Measurements from ENCODE around the gene HK2. TPM values are rescaled to one million over a fixed set of nuclear protein-coding genes. Genes with fewer than 3 reads are reported as not detected.
"Not testable (repeated sequence)": the region's sequence is repeated elsewhere in the genome, so short reads cannot be mapped to it uniquely, and the experiment has no call there.

Gene HK2
- total RNA-seq, 2 experiments from 2014 or later = 7.7 to 8.9 TPM

- no peaks in the 10 kb centered on the region for H3K4me1 ChIP-seq (ENCODE audit: insufficient read depth, low read length)
- no peak overlapping the region for H3K4me3 Mint-ChIP-seq
- no peaks in the 10 kb centered on the region for H3K36me3 ChIP-seq (ENCODE audit: insufficient read depth, low read length)
- H3K4me3 ChIP-seq (ENCODE audit: low read length) = no peak overlapping the region
- peaks cover 5% of the 10 kb centered on the region for H3K36me3 Mint-ChIP-seq (ENCODE audit: low read depth)
- no peaks in the 10 kb centered on the region for H3K4me1 Mint-ChIP-seq (ENCODE audit: low read depth)
- intact Hi-C loops (cut with DNase I, micrococcal nuclease) = no loop called here
- DNase-seq (no peak), ATAC-seq (ENCODE audit: poor library complexity) (no peak)
- no peaks in the 10 kb centered on the region for H3K27me3 ChIP-seq (ENCODE audit: control insufficient read depth in 1 of 2, insufficient read depth in 2 of 2, low read length in 2 of 2)
- ChIA-PET POLR2A (no interaction called here), CTCF (no interaction called here)
- H3K27ac ChIP-seq (ENCODE audit: low read depth in 1 of 2, low read length in 2 of 2) = no peak overlapping the region
- no peak for TF ChIP-seq CTCF (IDR thresholded peaks at IDR 0.05)
- no peak overlapping the region for H3K27ac Mint-ChIP-seq
- H3K9me3 ChIP-seq (ENCODE audit: control insufficient read depth in 1 of 2, insufficient read depth in 1 of 2, low read length in 2 of 2) = peaks cover 4 to 8% of the 10 kb centered on the region in 2 experiments
- no peaks in the 10 kb centered on the region for H3K9me3 Mint-ChIP-seq
- peaks cover 7% of the 10 kb centered on the region for H3K27me3 Mint-ChIP-seq
These were observed 68.4 kb downstream of the HK2 start for GRCh38 chr2:74902281-74902860.

GRCh38 chr2:74906395-74906794 is 72.5 kb downstream of the HK2 start:
- Mint-ChIP-seq H3K36me3 (ENCODE audit: low read depth) (no peaks in the 10 kb centered on the region), H3K4me3 (no peak overlapping the region), H3K4me1 (ENCODE audit: low read depth) (peaks cover 13% of the 10 kb centered on the region), H3K9me3 (no peaks in the 10 kb centered on the region), H3K27me3 (peaks cover 39% of the 10 kb centered on the region), H3K27ac (no peak overlapping the region)
- TF ChIP-seq CTCF (IDR thresholded peaks at IDR 0.05) = no peak
- Histone ChIP-seq H3K27me3 (ENCODE audit: control insufficient read depth in 1 of 2, insufficient read depth in 2 of 2, low read length in 2 of 2) (peaks cover 9 to 11% of the 10 kb centered on the region in 2 experiments), H3K36me3 (ENCODE audit: insufficient read depth, low read length) (no peaks in the 10 kb centered on the region), H3K27ac (ENCODE audit: low read depth in 1 of 2, low read length in 2 of 2) (no peak overlapping the region), H3K4me3 (ENCODE audit: low read length) (no peak overlapping the region), H3K4me1 (ENCODE audit: insufficient read depth, low read length) (peaks cover 5% of the 10 kb centered on the region), H3K9me3 (ENCODE audit: control insufficient read depth in 1 of 2, insufficient read depth in 1 of 2, low read length in 2 of 2) (peaks cover 0 to 7% of the 10 kb centered on the region in 2 experiments)
- intact Hi-C loops (cut with DNase I, micrococcal nuclease) = no loop called here
- CTCF ChIA-PET = no interaction called here
- POLR2A ChIA-PET = no interaction called here
- DNase-seq (no peak), ATAC-seq (ENCODE audit: poor library complexity) (no peak)

- H3K36me3 Mint-ChIP-seq (ENCODE audit: low read depth); H3K9me3 Mint-ChIP-seq; H3K36me3 ChIP-seq (ENCODE audit: insufficient read depth, low read length); H3K4me3 Mint-ChIP-seq; H3K9me3 ChIP-seq (ENCODE audit: control insufficient read depth in 1 of 2, insufficient read depth in 1 of 2, low read length in 2 of 2); H3K4me1 ChIP-seq (ENCODE audit: insufficient read depth, low read length); intact Hi-C loops (cut with DNase I, micrococcal nuclease); H3K27ac ChIP-seq (ENCODE audit: low read depth in 1 of 2, low read length in 2 of 2); H3K27ac Mint-ChIP-seq; H3K4me3 ChIP-seq (ENCODE audit: low read length); POLR2A ChIA-PET; DNase-seq; ATAC-seq (ENCODE audit: poor library complexity): not testable (repeated sequence)
- Mint-ChIP-seq H3K4me1 (ENCODE audit: low read depth) (peaks cover 13% of the 10 kb centered on the region), H3K27me3 (peaks cover 49% of the 10 kb centered on the region)
- CTCF ChIA-PET = interaction anchor here (0.6 to 1.7 kb wide), 2 partner anchors 12 to 41 kb away, joined by 3 to 5 read pairs; no protein-coding TSS in a partner anchor
- peaks cover 11 to 20% of the 10 kb centered on the region in 2 experiments for H3K27me3 ChIP-seq (ENCODE audit: control insufficient read depth in 1 of 2, insufficient read depth in 2 of 2, low read length in 2 of 2)
These were observed 73.6 kb downstream of the HK2 start for GRCh38 chr2:74907560-74907959.

All from CD4-positive, alpha-beta T cell (primary cell).